ENCODE data around the gene MUC6.

Gene MUC6, protein sequence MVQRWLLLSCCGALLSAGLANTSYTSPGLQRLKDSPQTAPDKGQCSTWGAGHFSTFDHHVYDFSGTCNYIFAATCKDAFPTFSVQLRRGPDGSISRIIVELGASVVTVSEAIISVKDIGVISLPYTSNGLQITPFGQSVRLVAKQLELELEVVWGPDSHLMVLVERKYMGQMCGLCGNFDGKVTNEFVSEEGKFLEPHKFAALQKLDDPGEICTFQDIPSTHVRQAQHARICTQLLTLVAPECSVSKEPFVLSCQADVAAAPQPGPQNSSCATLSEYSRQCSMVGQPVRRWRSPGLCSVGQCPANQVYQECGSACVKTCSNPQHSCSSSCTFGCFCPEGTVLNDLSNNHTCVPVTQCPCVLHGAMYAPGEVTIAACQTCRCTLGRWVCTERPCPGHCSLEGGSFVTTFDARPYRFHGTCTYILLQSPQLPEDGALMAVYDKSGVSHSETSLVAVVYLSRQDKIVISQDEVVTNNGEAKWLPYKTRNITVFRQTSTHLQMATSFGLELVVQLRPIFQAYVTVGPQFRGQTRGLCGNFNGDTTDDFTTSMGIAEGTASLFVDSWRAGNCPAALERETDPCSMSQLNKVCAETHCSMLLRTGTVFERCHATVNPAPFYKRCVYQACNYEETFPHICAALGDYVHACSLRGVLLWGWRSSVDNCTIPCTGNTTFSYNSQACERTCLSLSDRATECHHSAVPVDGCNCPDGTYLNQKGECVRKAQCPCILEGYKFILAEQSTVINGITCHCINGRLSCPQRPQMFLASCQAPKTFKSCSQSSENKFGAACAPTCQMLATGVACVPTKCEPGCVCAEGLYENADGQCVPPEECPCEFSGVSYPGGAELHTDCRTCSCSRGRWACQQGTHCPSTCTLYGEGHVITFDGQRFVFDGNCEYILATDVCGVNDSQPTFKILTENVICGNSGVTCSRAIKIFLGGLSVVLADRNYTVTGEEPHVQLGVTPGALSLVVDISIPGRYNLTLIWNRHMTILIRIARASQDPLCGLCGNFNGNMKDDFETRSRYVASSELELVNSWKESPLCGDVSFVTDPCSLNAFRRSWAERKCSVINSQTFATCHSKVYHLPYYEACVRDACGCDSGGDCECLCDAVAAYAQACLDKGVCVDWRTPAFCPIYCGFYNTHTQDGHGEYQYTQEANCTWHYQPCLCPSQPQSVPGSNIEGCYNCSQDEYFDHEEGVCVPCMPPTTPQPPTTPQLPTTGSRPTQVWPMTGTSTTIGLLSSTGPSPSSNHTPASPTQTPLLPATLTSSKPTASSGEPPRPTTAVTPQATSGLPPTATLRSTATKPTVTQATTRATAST (N-terminal part only)

DNA sequence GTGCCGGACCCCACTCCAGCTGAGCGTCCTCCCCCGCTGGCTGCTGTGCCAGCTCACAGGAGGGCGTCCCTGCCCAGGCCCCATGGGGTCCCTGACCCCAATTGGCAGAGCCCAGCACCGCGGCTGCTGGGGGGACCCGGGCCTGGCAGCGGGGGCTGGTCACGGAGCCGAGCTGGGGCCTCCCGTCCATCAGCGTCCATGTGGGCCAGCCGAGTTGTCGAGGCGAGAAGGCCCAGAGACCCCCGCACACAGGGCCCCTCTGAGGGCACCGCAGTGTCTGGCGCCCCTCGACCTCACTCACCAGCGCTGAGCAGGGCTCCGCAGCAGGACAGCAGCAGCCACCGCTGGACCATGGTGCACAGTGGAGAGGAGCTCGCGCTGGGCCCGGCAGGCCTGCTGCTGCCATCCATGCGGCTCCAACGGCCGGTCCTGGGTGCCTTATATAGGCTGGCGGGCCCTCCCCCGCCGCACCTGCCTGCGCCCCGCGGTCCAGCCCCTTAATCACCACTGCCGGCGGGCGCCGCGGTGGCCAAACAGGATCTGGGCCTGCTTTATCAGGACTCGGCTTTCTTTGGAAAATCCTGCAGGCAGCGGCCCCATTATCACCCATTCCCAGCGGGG lies at the start of gene MUC6:
Gene MUC6, minus strand, starts transcription at position 416 of the 621 bp plus-strand sequence. Its CDS starts 63 bp downstream, at position 353.
- DNase-seq (ENCODE audit: low read depth): no peak

DNA sequence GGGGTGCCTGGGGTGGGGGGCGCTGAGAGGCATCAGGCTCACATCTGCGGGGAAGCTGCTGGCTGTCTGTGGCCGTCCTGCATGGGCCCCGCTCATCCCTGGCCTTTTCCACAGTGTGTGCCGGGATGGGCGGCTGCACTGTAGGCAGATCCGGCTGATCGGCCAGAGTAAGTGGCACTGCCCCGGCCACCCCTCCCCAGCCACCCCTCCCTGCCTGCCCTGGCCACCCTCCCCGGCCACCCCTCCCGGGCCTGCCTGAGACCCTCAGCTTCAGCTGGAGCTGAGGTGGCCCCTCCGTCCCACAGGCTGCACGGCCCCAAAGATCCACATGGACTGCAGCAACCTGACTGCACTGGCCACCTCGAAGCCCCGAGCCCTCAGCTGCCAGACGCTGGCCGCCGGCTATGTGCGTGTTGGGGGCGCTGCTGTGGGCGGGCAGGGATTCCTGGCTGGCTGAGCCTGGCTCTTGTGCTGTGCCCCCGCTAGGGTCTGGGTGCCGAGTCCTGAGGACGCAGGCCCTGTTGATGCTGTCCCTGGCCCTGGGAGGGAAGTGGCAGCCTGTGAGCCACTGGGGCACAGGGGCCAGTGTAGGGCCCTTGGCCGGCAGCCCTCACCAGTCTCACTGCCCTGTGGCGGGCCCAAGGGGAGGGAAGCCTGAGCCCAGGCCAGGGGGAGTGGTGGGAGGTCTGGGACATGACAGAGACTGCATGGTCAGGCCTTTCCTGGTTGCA lies 49.1 kb upstream of the MUC6 start:
- DNase-seq (ENCODE audit: low read depth): no peak

DNA sequence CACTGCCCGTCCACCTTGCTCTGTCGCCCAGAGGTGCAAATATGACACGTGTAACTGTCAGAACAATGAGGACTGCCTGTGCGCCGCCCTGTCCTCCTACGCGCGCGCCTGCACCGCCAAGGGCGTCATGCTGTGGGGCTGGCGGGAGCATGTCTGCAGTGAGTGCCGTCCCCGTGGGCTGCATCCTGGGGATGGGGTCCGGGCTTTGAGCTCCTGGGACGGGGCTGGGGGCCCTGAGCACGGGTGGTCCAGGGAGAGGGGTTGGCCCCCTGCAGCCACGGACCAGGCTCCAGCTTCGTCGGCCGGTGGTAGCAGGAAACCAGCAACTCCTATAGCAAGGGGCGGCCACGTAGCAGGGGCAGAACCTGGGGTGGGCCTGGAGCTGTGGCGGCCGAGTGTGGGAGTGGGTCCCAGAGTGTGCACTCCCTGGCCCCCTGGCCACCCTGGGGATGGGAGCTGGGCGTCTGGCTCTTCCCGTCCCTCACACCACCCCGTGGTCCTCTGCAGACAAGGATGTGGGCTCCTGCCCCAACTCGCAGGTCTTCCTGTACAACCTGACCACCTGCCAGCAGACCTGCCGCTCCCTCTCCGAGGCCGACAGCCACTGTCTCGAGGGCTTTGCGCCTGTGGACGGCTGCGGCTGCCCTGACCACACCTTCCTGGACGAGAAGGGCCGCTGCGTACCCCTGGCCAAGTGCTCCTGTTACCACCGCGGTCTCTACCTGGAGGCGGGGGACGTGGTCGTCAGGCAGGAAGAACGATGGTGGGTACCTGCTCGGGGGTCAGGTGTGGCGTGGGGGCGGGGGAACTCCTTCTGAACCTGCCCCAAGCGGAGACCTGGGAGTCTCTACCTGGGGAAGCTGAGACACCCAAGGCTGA lies 48.3 kb upstream of the MUC6 start:
- DNase-seq (ENCODE audit: low read depth): no peak

DNA sequence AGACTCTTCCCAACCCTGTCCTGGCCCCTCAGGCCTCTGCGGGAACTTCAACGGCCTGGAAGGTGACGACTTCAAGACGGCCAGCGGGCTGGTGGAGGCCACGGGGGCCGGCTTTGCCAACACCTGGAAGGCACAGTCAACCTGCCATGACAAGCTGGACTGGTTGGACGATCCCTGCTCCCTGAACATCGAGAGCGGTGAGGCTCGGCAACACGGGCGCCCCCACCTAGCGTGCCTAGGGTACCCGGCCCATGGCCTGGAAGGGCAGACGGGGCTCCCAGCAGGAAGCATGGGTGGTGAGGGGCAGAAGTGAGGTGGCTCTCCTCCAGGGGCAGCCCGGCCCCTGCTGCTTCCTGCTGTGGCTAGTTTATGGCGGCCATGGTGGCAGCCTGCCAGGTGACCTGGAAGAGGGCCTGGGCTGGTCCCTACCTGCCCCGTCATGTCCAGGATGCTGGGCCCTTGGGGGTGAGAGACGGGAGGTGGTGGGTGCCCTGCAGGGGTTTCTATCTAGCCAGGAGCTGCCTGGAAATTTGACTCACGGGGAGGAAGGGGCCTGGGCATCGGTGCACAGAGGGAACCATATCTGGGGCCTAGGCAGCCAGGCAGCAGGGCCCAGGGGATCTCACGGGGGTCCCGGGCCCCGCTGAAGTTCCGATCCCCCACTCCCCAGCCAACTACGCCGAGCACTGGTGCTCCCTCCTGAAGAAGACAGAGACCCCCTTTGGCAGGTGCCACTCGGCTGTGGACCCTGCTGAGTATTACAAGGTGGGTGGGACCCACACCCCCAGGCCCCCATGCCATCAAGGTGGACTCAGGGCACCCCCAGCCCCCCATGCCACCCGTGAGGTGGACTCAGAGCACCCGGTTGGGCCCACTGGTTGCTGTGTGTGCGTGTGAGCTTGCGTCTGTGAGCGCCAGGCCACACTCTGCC lies 47.4 kb upstream of the MUC6 start:
- no peak for DNase-seq (ENCODE audit: low read depth)

DNA sequence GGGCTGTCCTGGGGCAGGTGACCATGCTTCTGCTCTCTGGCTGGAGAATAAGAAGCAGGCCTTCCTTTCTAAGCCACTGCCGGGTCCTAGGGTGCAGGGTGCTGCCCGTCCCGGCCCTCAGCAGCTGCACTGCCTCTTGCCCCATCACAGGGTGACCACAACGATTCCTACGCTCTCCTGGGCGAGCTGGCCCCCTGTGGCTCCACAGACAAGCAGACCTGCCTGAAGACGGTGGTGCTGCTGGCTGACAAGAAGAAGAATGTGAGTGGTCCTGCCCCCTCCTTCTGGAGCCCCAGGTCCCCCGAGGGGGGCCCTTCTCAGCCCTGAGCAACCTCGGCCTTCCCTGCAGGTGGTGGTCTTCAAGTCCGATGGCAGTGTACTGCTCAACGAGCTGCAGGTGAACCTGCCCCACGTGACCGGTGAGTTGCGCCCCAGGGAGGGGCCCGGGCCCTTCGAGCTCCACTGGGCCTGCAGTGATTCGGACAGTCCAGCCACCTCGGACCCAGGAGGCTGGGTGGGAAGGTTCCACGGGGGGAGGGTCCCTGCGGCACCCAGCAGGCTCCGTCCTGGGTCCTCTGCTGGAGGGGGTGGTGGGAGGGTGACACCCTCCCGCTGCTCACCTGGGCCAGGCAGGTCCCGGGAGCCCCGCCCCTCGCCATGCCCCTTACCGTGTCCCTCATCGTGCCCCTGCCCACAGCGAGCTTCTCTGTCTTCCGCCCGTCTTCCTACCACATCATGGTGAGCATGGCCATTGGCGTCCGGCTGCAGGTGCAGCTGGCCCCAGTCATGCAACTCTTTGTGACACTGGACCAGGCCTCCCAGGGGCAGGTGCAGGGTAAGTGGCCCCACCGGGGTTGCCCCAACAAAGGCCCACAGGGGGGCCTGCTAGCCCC lies 46.5 kb upstream of the MUC6 start:
- no peak for DNase-seq (ENCODE audit: low read depth)

DNA sequence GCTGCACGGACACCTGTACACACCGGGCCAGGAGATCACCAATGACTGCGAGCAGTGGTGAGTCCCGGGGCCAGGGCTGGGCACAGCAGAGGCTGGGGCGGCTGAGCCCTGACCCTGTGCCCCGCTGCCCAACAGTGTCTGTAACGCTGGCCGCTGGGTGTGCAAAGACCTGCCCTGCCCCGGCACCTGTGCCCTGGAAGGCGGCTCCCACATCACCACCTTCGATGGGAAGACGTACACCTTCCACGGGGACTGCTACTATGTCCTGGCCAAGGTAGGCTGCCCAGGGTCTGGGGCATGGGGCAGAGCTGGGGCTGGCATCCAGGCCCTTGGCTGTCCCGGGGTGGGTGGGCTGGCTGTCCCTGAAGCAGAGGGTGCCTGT lies 45.8 kb upstream of the MUC6 start:
- no peak for DNase-seq (ENCODE audit: low read depth)

DNA sequence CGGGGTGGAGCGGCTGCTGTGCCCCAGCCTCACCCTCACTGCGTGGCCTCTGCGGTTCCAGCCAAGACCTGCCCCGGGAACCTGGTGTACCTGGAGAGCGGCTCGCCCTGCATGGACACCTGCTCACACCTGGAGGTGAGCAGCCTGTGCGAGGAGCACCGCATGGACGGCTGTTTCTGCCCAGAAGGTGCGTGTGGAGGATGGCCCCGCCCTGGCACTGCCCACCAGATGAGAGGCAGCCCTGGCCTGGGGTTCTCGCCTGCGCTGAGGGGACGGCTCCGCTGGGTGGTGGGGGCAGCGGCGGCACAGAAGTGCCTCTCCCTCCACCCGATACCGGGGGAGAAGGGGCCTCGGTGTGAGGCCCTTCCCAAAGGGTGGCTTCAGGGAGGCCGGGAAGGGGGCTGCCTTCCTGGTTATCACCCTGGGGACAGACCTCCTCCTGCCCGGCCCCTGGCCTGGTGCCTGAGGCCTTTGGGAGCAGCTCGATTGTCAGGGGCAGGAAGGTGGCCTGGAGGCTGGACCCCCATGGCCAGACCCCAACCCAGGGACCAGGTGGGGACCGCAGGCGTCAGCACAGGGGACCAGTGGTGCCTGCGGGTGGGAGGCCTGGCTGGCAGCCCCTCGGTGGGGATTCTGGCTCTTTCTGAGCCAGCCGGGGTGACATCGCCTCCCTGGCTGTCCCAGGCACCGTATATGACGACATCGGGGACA lies 45.2 kb upstream of the MUC6 start:
- no peak for DNase-seq (ENCODE audit: low read depth)

DNA sequence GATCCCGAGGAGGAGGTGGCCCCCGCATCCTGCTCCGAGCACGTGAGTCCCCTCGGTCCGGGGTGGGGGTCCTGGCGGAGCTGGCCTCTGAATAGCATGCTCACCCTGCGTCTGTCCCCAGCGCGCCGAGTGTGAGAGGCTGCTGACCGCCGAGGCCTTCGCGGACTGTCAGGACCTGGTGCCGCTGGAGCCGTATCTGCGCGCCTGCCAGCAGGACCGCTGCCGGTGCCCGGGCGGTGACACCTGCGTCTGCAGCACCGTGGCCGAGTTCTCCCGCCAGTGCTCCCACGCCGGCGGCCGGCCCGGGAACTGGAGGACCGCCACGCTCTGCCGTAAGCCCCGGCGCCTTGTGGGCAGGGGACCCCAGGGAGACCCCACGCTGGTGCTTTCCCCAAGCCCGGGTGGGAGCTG lies 41.7 kb upstream of the MUC6 start:
- no peak for DNase-seq (ENCODE audit: low read depth)

DNA sequence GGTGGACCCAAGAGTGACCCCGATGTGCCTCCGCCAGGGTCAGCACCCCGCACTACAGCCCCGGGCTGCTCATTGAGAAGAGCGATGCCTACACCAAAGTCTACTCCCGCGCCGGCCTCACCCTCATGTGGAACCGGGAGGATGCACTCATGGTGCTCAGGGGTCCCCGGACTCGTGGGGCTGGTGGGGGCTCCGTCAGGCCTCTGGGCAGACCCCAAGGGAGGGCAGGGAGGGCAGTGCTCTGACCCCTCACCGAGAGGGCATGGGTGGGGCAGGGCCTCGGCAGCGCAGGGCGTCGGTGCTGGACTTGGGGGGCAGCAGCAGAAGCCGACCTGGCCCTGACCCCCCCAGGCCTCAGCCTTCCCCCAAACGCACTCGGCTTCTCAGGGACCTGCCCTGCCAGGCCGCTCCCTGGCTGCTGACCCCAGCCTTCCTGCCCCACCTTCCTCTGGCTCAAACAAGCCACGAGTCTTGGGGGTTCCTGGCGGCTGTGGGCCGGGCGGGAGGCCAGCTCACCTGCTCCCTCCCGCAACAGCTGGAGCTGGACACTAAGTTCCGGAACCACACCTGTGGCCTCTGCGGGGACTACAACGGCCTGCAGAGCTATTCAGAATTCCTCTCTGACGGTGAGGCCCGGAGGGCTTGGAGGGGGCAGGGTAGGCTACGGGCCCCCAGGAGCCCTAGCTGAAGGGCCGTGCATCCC lies 41.0 kb upstream of the MUC6 start:
- no peak for DNase-seq (ENCODE audit: low read depth)

DNA sequence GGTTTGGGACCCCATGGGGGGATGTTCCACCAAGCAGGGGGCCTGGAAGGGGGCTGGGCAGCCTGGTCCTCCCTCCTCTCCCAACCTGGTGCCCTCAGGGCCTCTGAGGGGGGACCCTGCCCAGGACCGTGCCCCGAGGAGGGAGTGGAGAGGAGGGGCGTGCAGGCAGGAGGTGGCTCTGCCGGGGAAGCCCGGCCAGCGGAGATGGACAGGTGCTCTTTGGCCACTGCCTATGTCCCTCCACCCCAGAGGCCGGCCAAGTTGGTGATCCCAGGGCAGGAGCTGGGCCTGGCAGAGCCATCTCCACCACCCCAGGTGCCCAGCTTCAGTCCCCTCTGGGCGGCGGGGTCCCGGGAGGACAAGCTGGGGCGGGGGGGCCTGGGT lies 40.5 kb upstream of the MUC6 start:
- no peak for DNase-seq (ENCODE audit: low read depth)

DNA sequence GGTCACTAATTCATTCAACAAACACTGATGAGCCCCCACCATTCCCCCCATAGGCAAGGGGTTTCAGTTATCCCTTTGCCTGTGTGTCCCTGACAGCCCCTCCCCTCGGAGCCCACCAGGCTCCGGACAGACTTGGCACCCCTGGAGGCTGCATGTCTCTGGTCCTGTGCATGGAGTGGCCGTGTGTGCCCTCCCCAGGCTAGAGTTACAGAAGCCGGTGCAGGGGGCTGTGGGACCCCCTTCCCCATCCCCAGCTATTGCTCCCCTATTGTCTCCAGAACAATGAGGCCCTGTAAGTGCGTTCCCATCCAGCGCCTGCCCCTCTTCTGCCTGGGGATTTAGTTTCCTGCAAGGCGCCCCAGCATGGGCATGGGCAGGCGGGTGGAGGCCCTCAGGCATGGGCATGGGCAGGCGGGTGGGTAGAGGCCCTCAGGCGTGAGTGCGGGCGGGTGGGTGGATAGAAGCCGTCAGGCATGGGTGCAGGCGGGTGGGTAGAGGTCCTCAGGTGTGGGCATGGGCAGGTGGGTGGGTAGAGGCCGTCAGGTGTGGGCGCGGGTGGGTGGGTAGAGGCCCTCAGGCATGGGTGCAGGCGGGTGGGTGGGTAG lies 39.6 kb upstream of the MUC6 start:
- DNase-seq (ENCODE audit: low read depth): no peak

DNA sequence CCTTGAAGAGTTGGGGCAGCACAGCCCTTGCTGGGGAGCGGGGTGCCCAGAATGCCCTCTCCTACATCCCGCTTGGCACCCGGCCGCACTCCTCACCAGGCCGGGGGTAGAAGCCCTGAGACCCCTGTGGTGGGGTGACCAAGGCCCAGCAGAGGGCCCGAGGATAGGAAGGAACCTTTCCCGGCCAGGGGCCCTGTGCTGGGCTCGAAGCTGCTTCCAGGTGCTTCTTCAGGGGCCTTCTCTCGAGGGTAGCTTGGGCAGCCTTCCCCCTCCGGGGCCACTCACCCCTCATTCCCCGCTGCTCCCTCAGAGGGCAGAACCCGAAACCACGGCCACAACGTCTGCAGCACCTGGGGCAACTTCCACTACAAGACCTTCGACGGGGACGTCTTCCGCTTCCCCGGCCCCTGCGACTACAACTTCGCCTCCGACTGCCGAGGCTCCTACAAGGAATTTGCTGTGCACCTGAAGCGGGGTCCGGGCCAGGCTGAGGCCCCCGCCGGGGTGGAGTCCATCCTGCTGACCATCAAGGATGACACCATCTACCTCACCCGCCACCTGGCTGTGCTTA lies 38.9 kb upstream of the MUC6 start:
- no peak for DNase-seq (ENCODE audit: low read depth)

DNA sequence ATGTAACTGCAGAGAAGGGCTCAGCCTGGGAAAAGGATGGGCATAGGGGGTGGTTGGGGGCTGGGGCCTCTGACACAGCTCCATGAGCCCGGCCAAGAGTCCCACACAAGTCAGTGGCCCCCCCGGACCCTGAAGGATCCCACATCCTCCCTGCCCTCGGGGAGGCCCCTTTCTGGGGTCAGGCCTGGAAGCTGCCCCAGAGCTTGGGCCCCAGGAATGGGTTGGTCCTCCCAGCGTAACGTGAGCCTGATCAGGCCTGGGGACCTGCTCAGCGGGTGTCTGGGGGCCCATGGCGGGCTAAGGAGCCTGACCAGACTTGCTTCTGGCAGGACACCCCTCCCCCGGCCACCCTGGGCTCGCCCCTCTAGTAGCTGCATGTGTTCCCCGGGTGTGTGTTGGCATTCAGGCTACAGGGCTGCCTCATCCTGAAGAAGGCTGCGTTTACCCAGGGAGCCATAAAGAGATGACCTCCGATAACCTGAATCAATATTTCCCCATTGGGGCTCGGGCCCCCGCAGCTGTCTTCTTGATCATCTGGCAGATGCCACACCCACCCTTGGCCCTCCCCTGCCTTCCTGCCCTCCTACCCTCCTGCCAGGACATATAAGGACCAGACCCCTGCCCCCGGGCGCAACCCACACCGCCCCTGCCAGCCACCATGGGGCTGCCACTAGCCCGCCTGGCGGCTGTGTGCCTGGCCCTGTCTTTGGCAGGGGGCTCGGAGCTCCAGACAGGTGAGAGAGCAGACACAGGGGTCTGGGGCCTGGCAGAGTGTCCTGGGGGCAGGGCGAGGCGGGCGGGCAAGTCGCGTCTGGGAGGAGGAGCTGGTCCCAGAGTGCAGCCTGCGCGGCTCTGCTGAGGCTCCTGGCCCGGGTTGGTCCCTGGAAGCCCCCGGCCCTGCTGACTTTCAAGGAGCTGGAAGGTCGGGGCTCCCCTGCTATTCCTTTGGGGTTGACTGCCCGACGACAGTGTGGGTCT lies 38.0 kb upstream of the MUC6 start, which contains the start of gene MUC2:
Gene MUC2, plus strand, starts transcription at position 631 of the 978 bp plus-strand sequence.
- DNase-seq (ENCODE audit: low read depth): no peak

DNA sequence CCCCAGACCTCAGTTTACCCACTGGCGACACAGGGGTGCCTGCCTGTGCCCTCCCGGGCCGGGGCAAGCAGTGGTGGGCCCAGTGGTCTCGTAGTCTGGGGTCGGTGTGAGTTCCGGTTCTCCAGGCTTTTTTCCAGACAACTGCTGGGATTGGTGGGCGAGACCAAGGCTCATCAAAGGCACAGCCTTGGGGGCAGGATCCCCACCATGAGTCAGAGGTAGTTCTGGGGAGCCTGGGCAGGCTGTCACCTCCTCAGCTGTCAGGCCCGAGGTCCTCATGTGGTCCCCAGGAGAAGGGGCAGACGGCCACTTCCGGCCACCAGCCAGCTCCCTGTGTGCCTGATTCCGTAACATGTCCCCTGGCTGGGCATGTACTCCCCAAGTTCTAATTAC lies 37.3 kb upstream of the MUC6 start:
- DNase-seq (ENCODE audit: low read depth): no peak

All from T-helper 22 cell (primary cell).